Fibroblast of lung (primary cell): ENCODE results near the gene JMJD1C.

Experiments used
- CTCF ChIP-seq, 2 donors: IDR thresholded peaks in 1 of 2; conservative IDR thresholded peaks in 1 of 2; 1 replicate in 1 of 2; 2 replicates in 1 of 2; pipeline ENCODE4 v1.5.1; 2011 to 2012; ENCODE audit warnings: low read length in 2 of 2, control low read depth in 1 of 2, inconsistent platforms in 1 of 2, low read depth in 1 of 2, mild to moderate bottlenecking in 1 of 2
- EZH2 ChIP-seq: IDR thresholded peaks from 2 replicates; pipeline ENCODE4 v1.5.1; 2012; ENCODE audit warnings: low read length, control low read depth, mild to moderate bottlenecking; ENCODE audit errors: missing control alignments

DNA sequence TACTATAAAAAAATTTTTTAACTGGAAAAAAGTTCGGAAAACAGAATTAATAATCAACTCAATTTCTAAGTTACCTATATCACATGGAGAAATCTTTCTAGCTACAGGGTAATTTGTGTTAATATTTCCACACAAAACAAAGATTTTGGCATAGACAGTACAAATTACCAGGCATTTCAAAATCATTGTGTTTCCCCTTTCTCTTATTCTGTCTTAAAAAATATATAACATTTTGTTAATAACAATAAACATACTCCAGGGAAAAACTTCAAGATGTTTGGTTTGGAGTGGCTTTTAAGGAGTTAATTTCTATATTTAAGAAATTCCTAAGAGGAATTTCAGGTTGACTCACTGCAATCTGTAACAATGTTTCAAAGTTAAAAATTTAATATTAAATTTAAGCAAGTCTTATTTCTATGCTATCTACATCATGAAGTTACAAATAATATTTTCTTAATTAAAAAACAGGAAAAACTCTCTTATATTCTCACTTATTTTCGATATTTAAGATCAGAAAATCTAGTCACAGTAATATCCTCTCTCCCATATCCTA lies 200.0 kb downstream of the JMJD1C start:
- TF ChIP-seq CTCF (conservative IDR thresholded peaks at IDR 0.05 in 1 of 2, IDR thresholded peaks at IDR 0.05 in 1 of 2; ENCODE audit: low read depth in 1 of 2, low read length in 2 of 2): no peak
- TF ChIP-seq EZH2: no peak
